RCC 7860 (cell line): Measurements from ENCODE around the gene CRYBB2.
A peak's percentile ranks its signal among the peaks of the same experiment; 100 is the strongest.
"Not testable (repeated sequence)": the region's sequence is repeated elsewhere in the genome, so short reads cannot be mapped to it uniquely, and the experiment has no call there.

ENCODE experiments used
- DNase-seq: peaks from one replicate; pipeline ENCODE4 v3.0.0-alpha.2; 2015; ENCODE audit warnings: low spot score
- FAIRE-seq: peaks from 2 replicates; lab custom pipeline; 2012; peaks lifted over from hg19 to GRCh38; lab: Jason Lieb, UNC

The CRYBB2 gene

GRCh38 chr22:25199731-25200520, 19.5 kb upstream of the CRYBB2 start, which contains the start of gene CRYBB3:
TSS of gene CRYBB3 (plus strand) at chr22:25199858. CDS start at chr22:25201397, 1,539 bp downstream.
- DNase-seq (no peak), FAIRE-seq (no peak)

GRCh38 chr22:25200967-25201366, 18.5 kb upstream of the CRYBB2 start:
- DNase-seq (no peak), FAIRE-seq (no peak)

- FAIRE-seq, result no peak
Measured at GRCh38 chr22:25201557-25202273, 17.7 kb upstream of the CRYBB2 start.

GRCh38 chr22:25202290-25202921, 17.0 kb upstream of the CRYBB2 start:
- no peak for FAIRE-seq

More at GRCh38 chr22:25201557-25202273, 17.7 kb upstream of the CRYBB2 start:
- no peak for DNase-seq

GRCh38 chr22:25203082-25203481, 16.4 kb upstream of the CRYBB2 start:
- FAIRE-seq (no peak), DNase-seq (no peak)

More at GRCh38 chr22:25202290-25202921, 17.0 kb upstream of the CRYBB2 start:
- peak; percentile 38 for DNase-seq

GRCh38 chr22:25204547-25204946, 14.9 kb upstream of the CRYBB2 start:
- DNase-seq, FAIRE-seq: not testable (repeated sequence)

- FAIRE-seq (no peak), DNase-seq (no peak)
Measured at GRCh38 chr22:25205847-25206246, 13.6 kb upstream of the CRYBB2 start.

- DNase-seq (no peak), FAIRE-seq (no peak)
Measured at GRCh38 chr22:25206998-25207397, 12.4 kb upstream of the CRYBB2 start.

GRCh38 chr22:25207553-25208157, 11.8 kb upstream of the CRYBB2 start:
- DNase-seq, result no peak
- FAIRE-seq, result no peak

DNA sequence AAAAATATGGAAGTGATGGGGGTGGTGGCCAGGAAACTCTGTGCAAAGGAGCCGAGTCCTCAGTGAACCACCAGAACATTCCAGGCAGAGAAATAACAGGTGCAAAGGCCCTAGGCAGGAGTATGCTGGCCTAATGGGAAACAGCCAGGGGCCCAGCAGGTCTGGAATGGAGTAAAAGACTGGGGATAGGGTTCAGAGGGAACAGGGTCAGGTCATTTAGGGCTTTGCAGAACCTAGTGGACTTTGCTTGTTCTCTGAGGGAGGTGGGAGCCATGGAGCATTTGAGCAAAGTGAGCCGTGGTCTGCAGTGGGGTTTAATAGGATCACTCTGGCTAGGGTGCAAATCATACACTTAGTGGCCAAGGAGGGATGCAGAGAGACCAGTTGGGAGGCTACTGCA, 11.1 kb upstream of the CRYBB2 start:
- DNase-seq (no peak), FAIRE-seq (no peak)

DNA sequence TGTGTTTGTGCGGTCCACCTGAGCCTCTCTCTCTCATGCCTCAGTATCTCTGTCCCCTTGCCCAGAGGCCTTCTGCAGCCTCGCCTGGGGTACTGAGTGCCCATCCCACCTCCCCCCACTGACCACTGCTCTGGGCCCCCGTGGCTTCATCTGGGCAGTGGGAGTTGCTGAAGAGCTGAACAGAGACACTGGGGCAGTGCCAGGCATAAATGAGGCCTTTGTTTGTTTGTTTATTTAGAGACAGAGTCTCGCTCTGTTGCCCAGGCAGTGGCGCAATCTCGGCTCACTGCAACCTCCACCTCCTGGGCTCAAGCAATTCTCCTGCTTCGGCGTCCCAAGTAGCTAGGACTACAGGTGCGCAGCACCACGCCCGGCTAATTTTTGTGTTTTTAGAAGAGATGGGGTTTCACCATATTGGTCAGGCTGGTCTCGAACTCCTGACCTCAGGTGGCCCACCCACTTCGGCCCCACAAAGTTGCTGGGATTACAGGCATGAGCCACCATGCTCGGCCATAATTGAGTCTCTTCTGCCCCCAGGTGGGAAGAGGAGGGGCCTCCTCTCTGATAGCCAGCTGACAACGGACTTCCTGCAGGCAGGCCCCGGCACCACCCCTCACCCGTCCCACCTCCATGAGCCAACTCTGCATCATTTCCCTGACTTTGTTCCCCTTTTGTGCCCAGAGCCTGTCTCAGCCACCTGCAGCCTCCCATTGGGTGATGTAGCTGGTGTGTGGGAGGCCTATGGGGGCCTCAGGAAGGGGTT, 10.5 kb upstream of the CRYBB2 start:
- no peak for FAIRE-seq
- no peak for DNase-seq

- DNase-seq, result no peak
- FAIRE-seq, result no peak
Measured at GRCh38 chr22:25210793-25211192, 8.6 kb upstream of the CRYBB2 start.

- DNase-seq (no peak), FAIRE-seq (no peak)
Measured at GRCh38 chr22:25212337-25212736, 7.1 kb upstream of the CRYBB2 start.

GRCh38 chr22:25213221-25213620, 6.2 kb upstream of the CRYBB2 start:
- FAIRE-seq (no peak), DNase-seq (no peak)

DNA sequence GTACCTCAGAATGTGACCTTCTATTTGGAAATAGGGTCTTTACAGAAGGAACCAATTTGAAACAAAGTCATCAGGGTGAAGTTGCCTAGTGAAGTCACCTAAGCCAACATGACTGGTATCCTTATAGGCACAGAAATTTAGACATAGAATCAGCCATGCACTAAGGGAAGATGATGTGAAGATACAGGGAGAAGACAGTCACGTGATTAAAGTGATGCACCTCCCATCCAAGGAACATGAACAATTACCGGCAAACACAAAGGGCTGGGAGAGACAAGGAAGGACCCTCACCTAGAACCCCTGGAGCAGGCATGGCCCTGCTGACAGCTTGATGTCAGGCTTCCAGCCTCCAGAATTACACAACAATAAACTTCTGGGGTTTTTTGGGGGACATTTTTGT, 3.2 kb upstream of the CRYBB2 start:
- DNase-seq (no peak), FAIRE-seq (no peak)

GRCh38 chr22:25219948-25220442, 556 bp downstream of the CRYBB2 start:
- no peak for DNase-seq
- no peak for FAIRE-seq

DNA sequence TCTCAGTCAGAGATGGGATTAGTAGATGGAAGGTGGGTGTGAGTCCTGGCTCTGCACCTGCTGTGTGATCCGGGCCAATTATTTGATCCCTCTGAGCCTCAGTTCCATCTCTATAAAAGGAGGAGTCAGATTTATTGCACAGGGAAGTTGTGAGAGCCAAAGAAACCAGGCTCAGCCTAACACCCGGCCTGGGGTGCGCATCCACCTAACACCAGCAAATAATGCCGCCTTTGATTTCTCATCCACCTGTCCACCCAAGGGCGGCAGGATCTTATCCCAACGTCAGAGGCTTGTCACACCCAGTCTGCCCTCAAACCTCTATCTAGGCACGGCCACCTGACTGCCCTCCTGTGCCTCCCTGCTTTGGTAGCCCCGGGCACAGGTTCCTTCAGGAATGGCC, 2.4 kb downstream of the CRYBB2 start:
- FAIRE-seq (no peak), DNase-seq (no peak)

- FAIRE-seq (no peak), DNase-seq (no peak)
Measured at GRCh38 chr22:25223269-25223850, 3.9 kb downstream of the CRYBB2 start.

GRCh38 chr22:25228822-25229221, 9.4 kb downstream of the CRYBB2 start:
- no peak for FAIRE-seq
- DNase-seq, result no peak

- not testable (repeated sequence) for DNase-seq, FAIRE-seq
Measured at GRCh38 chr22:25230760-25231159, 11.3 kb downstream of the CRYBB2 start.
